PC-9 (cell line): Measurements from ENCODE around the gene CYB5R4. TPM values are rescaled to one million over a fixed set of nuclear protein-coding genes. Genes with fewer than 3 reads are reported as not detected.
"Not testable (repeated sequence)": the region's sequence is repeated elsewhere in the genome, so short reads cannot be mapped to it uniquely, and the experiment has no call there.

Experiments used
- BruUV-seq: library from RNA; stranded (reverse); fragments of 400-500 nt; replicated peaks from 2 replicates; lab custom pipeline; 2021; lab: Mats Ljungman, UMichigan
- CTCF ChIA-PET: fragments of 300-600 bp; sonication (Branson Sonifier 250); formaldehyde crosslinking; loops from one replicate; lab custom pipeline; 2022; ENCODE audit warnings: antibody characterized with exemption; lab: Charles Lee
- POLR2A ChIA-PET: fragments of 300-600 bp; sonication (Branson Sonifier 250); formaldehyde crosslinking; loops from one replicate; lab custom pipeline; 2022; ENCODE audit warnings: antibody characterized with exemption; ENCODE audit not compliant: unreplicated experiment; lab: Charles Lee
- DNase-seq, 2 experiments: peaks; one replicate each; pipeline versions ENCODE4 v3.0.0 to v3.0.0-alpha.2; 2015 to 2022; ENCODE audit warnings: mixed read lengths in 1 of 2
- H2AFZ ChIP-seq: fragments of 200-600 bp; sonication (generic); 2 replicates; pipeline ENCODE4 v1.8.1; 2017; ENCODE audit warnings: antibody characterized with exemption
- H3F3A ChIP-seq: fragments of 200-600 bp; sonication (generic); 2 replicates; pipeline ENCODE4 v1.8.1; 2017; ENCODE audit warnings: antibody characterized with exemption, mild to moderate bottlenecking, low read depth; ENCODE audit not compliant: insufficient read depth
- H3K27ac ChIP-seq: fragments of 200-600 bp; sonication (generic); 2 replicates; pipeline ENCODE4 v1.6.1; 2016; ENCODE audit warnings: mixed run types
- H3K27me3 ChIP-seq: fragments of 200-600 bp; sonication (generic); 2 replicates; pipeline ENCODE4 v1.6.1; 2016; ENCODE audit warnings: low read depth, mixed run types; ENCODE audit not compliant: insufficient read depth
- H3K36me3 ChIP-seq: fragments of 200-600 bp; sonication (generic); 2 replicates; pipeline ENCODE4 v1.6.1; 2016; ENCODE audit warnings: low read depth, mixed run types
- H3K4me1 ChIP-seq: fragments of 200-600 bp; sonication (generic); replicated peaks from 2 replicates; pipeline ENCODE4 v1.6.1; 2016; ENCODE audit warnings: mixed run types; ENCODE audit not compliant: insufficient read depth
- H3K4me2 ChIP-seq: fragments of 200-600 bp; sonication (generic); 2 replicates; pipeline ENCODE4 v1.6.1; 2017; ENCODE audit warnings: mixed run types
- H3K4me3 ChIP-seq: fragments of 200-600 bp; sonication (generic); 2 replicates; pipeline ENCODE4 v1.6.1; 2016; ENCODE audit warnings: mixed run types
- H3K79me2 ChIP-seq: fragments of 200-600 bp; sonication (generic); 2 replicates; pipeline ENCODE4 v1.6.1; 2017; ENCODE audit warnings: low read depth, mixed run types
- H3K9me2 ChIP-seq: fragments of 200-600 bp; sonication (generic); 2 replicates; pipeline ENCODE4 v1.8.1; 2017; ENCODE audit warnings: mild to moderate bottlenecking; ENCODE audit not compliant: insufficient read depth
- H3K9me3 ChIP-seq: fragments of 200-600 bp; sonication (generic); 2 replicates; pipeline ENCODE4 v1.8.1; 2016; ENCODE audit warnings: low read depth; ENCODE audit not compliant: insufficient read depth
- H4K20me1 ChIP-seq: fragments of 200-600 bp; sonication (generic); 2 replicates; pipeline ENCODE4 v1.8.1; 2017; ENCODE audit not compliant: insufficient read depth
- CTCF ChIP-seq: fragments of 200-600 bp; sonication (generic); conservative IDR thresholded peaks from 2 replicates; pipeline ENCODE4 v1.6.1; 2017; ENCODE audit warnings: mixed run types, antibody characterized with exemption, mild to moderate bottlenecking, moderate library complexity
- EZH2 ChIP-seq: fragments of 200-600 bp; sonication (generic); IDR thresholded peaks from 2 replicates; pipeline ENCODE4 v1.8.0; 2017; ENCODE audit warnings: antibody characterized with exemption, low read depth
- intact Hi-C: fragments of 100-400 bp; cut with micrococcal nuclease; formaldehyde crosslinking; loops from one replicate; pipeline ENCODE4 v1.10.0; 2022; ENCODE audit not compliant: unreplicated experiment
- total RNA-seq: library from RNA; stranded (reverse); gene quantifications from 2 replicates; pipeline ENCODE4 v1.2.3, GENCODE V29; 2021

The CYB5R4 gene
- total RNA-seq, 1 experiment from 2014 or later, result 22.7 TPM

DNA sequence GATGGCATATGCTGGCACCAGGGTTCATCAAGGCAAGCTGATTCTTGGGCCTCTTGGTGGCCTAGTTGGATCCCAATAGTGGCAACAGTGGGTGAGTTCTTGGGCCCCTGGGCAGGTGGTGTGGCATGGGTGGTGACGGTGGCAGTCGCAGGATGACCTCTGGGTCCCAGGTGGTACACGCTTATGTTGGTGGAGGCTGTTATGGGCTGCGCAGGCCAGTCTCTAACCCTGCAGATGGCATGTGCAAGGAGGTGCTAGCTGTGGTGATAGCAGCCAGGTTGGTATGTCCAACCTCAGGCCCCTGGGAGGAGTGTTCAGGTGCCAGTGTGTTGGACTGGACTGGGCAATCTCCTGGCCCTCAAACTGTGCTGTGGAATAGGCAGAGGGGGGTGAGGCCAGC is 46.2 kb downstream of the CYB5R4 start:
- Histone ChIP-seq H2AFZ (no peak overlapping the region), H3K36me3 (no peaks in the 10 kb centered on the region), H3K27me3 (no peaks in the 10 kb centered on the region), H3K27ac (no peak overlapping the region), H3K79me2 (peaks cover 6% of the 10 kb centered on the region; the same call in 1 of the 2 replicates), H3K9me3 (no peaks in the 10 kb centered on the region), H4K20me1 (no peaks in the 10 kb centered on the region), H3K9me2 (no peaks in the 10 kb centered on the region), H3K4me3 (no peak overlapping the region), H3K4me1 (no peaks in the 10 kb centered on the region), H3K4me2 (no peak overlapping the region), H3F3A (no peaks in the 10 kb centered on the region)
- ChIA-PET POLR2A (no interaction called here), CTCF (no interaction called here)
- TF ChIP-seq EZH2 (no peak), CTCF (no peak)
- BruUV-seq, result no TSS peak
- no peak for DNase-seq
- intact Hi-C loops, result no loop called here

- H3K4me2 ChIP-seq, intact Hi-C loops, H3K9me2 ChIP-seq, CTCF ChIA-PET, BruUV-seq, H3F3A ChIP-seq, DNase-seq, H3K4me3 ChIP-seq, H3K27ac ChIP-seq, H3K4me1 ChIP-seq, H3K9me3 ChIP-seq, H2AFZ ChIP-seq, POLR2A ChIA-PET, H3K79me2 ChIP-seq, H3K36me3 ChIP-seq, H4K20me1 ChIP-seq, H3K27me3 ChIP-seq: not testable (repeated sequence)
These were observed 48.3 kb downstream of the CYB5R4 start for GRCh38 chr6:83907623-83908390.

- ChIA-PET POLR2A (no interaction called here), CTCF (no interaction called here)
- intact Hi-C loops, result no loop called here
- H3K27me3 ChIP-seq, result no peaks in the 10 kb centered on the region
- H3K9me2 ChIP-seq, result no peaks in the 10 kb centered on the region
- H2AFZ ChIP-seq, result no peak overlapping the region
- H3K9me3 ChIP-seq, result no peaks in the 10 kb centered on the region
- no peaks in the 10 kb centered on the region for H3F3A ChIP-seq
- no peaks in the 10 kb centered on the region for H4K20me1 ChIP-seq
- no peak for TF ChIP-seq CTCF
- no peak for TF ChIP-seq EZH2
- H3K36me3 ChIP-seq, result no peaks in the 10 kb centered on the region
- no peak overlapping the region for H3K4me2 ChIP-seq
- BruUV-seq, result no TSS peak
- DNase-seq, result no peak
- H3K79me2 ChIP-seq, result peaks cover 6% of the 10 kb centered on the region; the same call in 1 of the 2 replicates
- H3K4me3 ChIP-seq, result no peak overlapping the region
- no peaks in the 10 kb centered on the region for H3K4me1 ChIP-seq
- no peak overlapping the region for H3K27ac ChIP-seq
These were observed 49.3 kb downstream of the CYB5R4 start for GRCh38 chr6:83908813-83909212.
